AG09319 (cell line): ENCODE measurements around the gene ZNF593OS.

Source experiments
- DNase-seq: peaks from one replicate; pipeline ENCODE4 v3.0.0-alpha.2; 2010; ENCODE audit warnings: low read depth; ENCODE audit errors: extremely low read depth
- CTCF ChIP-seq: IDR thresholded peaks from 2 replicates; pipeline ENCODE4 v1.5.1; 2011; ENCODE audit warnings: low read depth, mild to moderate bottlenecking, inconsistent platforms, low read length, moderate library complexity

The ZNF593OS gene

GRCh38 chr1:26145960-26146294 lies 25.7 kb downstream of the ZNF593OS start:
- TF ChIP-seq CTCF = no peak
- DNase-seq = no peak

GRCh38 chr1:26145041-26145959 lies 26.3 kb downstream of the ZNF593OS start:
- peak; percentile 72 for TF ChIP-seq CTCF
- peak; percentile 56 for DNase-seq

- DNase-seq = no peak
- no peak for TF ChIP-seq CTCF
Observed at GRCh38 chr1:26142159-26142558, 29.5 kb downstream of the ZNF593OS start.

GRCh38 chr1:26138974-26139558 lies 32.6 kb downstream of the ZNF593OS start:
- TF ChIP-seq CTCF = no peak
- no peak for DNase-seq

- DNase-seq = no peak
- no peak for TF ChIP-seq CTCF
Observed at GRCh38 chr1:26134466-26134865, 37.2 kb downstream of the ZNF593OS start.

- TF ChIP-seq CTCF = no peak
- no peak for DNase-seq
Observed at GRCh38 chr1:26132834-26133167, 38.8 kb downstream of the ZNF593OS start.

- no peak for DNase-seq
- TF ChIP-seq CTCF = no peak
Observed at GRCh38 chr1:26132128-26132833, 39.4 kb downstream of the ZNF593OS start.
